ENCODE results near the gene MRPL20. TPM values are rescaled to one million over a fixed set of nuclear protein-coding genes. Genes with fewer than 3 reads are reported as not detected.
A peak's percentile ranks its signal among the peaks of the same experiment; 100 is the strongest.
"Not testable (repeated sequence)": the region's sequence is repeated elsewhere in the genome, so short reads cannot be mapped to it uniquely, and the experiment has no call there.

Gene MRPL20
- 144 TPM for total RNA-seq
- long read RNA-seq, transcript MRPL20-201 (4 exons, 721 nt) = major isoform, 81 of 90 reads
- long read RNA-seq, partial matches to known transcripts = 2 of 90 reads
- long read RNA-seq, other reads (novel, unspliced or antisense) = 7 of 90 reads

GRCh38 chr1:1406821-1407635 lies at the start of gene MRPL20:
Gene MRPL20, minus strand, starts transcription at chr1:1407293. Its CDS starts 76 bp downstream, at chr1:1407217.
- ATAC-seq (ENCODE audit: poor library complexity) (peak; percentile 98), DNase-seq (peak; percentile 98)
- intact Hi-C loops (cut with DNase I) = no loop called here

- DNase-seq; intact Hi-C loops (cut with DNase I); ATAC-seq (ENCODE audit: poor library complexity): not testable (repeated sequence)
Measured at GRCh38 chr1:1456683-1457255, 49.7 kb upstream of the MRPL20 start.

GRCh38 chr1:1455934-1456333 lies 48.8 kb upstream of the MRPL20 start:
- DNase-seq; intact Hi-C loops (cut with DNase I); ATAC-seq (ENCODE audit: poor library complexity): not testable (repeated sequence)

GRCh38 chr1:1455366-1455884 lies 48.3 kb upstream of the MRPL20 start:
- no peak for DNase-seq
- ATAC-seq (ENCODE audit: poor library complexity) = no peak
- intact Hi-C loops (cut with DNase I) = no loop called here

GRCh38 chr1:1454286-1455056 lies 47.4 kb upstream of the MRPL20 start:
- intact Hi-C loops (cut with DNase I); ATAC-seq (ENCODE audit: poor library complexity); DNase-seq: not testable (repeated sequence)

- intact Hi-C loops (cut with DNase I) = no loop called here
- DNase-seq (no peak), ATAC-seq (ENCODE audit: poor library complexity) (no peak)
Measured at GRCh38 chr1:1452882-1453281, 45.8 kb upstream of the MRPL20 start.

GRCh38 chr1:1452365-1452739 lies 45.3 kb upstream of the MRPL20 start:
- intact Hi-C loops (cut with DNase I); ATAC-seq (ENCODE audit: poor library complexity); DNase-seq: not testable (repeated sequence)

GRCh38 chr1:1451696-1452364 lies 44.7 kb upstream of the MRPL20 start:
- no peak for ATAC-seq (ENCODE audit: poor library complexity)
- intact Hi-C loops (cut with DNase I) = no loop called here
- DNase-seq = no peak

GRCh38 chr1:1450616-1451015 lies 43.5 kb upstream of the MRPL20 start:
- ATAC-seq (ENCODE audit: poor library complexity); DNase-seq; intact Hi-C loops (cut with DNase I): not testable (repeated sequence)

GRCh38 chr1:1449099-1449739 lies 42.1 kb upstream of the MRPL20 start, which contains the start of gene ATAD3C:
Gene ATAD3C, plus strand, starts transcription at chr1:1449689. Its CDS starts 995 bp downstream, at chr1:1450684.
- intact Hi-C loops (cut with DNase I) = no loop called here
- no peak for ATAC-seq (ENCODE audit: poor library complexity)

GRCh38 chr1:1446631-1447030 lies 39.5 kb upstream of the MRPL20 start:
- DNase-seq; ATAC-seq (ENCODE audit: poor library complexity); intact Hi-C loops (cut with DNase I): not testable (repeated sequence)

More at GRCh38 chr1:1449099-1449739, 42.1 kb upstream of the MRPL20 start, which contains the start of gene ATAD3C:
- no peak for DNase-seq

- DNase-seq = no peak
- intact Hi-C loops (cut with DNase I) = no loop called here
- ATAC-seq (ENCODE audit: poor library complexity) = no peak
Measured at GRCh38 chr1:1442069-1442770, 35.1 kb upstream of the MRPL20 start.

- DNase-seq = peak; percentile 69
- intact Hi-C loops (cut with DNase I) = no loop called here
- peak; percentile 90 for ATAC-seq (ENCODE audit: poor library complexity)
Measured at GRCh38 chr1:1441002-1441888, 34.2 kb upstream of the MRPL20 start.

GRCh38 chr1:1440262-1441001 lies 33.3 kb upstream of the MRPL20 start:
- intact Hi-C loops (cut with DNase I) = no loop called here
- DNase-seq (no peak), ATAC-seq (ENCODE audit: poor library complexity) (no peak)

GRCh38 chr1:1439546-1440261 lies 32.6 kb upstream of the MRPL20 start:
- intact Hi-C loops (cut with DNase I) = no loop called here
- ATAC-seq (ENCODE audit: poor library complexity) = no peak

More at GRCh38 chr1:1439546-1440261, 32.6 kb upstream of the MRPL20 start:
- no peak for DNase-seq

All from Right ventricle myocardium superior (tissue), 1 donor.